CD4-positive, alpha-beta T cell treated with Interleukin-6 at 100 ng/mL for 8 hours (primary cell): ENCODE measurements around the gene SPATA13.

Source experiments
- DNase-seq: peaks from one replicate; pipeline ENCODE4 v3.0.0-alpha.2; 2020; ENCODE audit warnings: mixed read lengths, low spot score

Gene SPATA13

GRCh38 chr13:24167666-24168391 is 7.3 kb downstream of the SPATA13 start:
- no peak for DNase-seq

- no peak for DNase-seq
Measured at GRCh38 chr13:24168392-24168750, 7.9 kb downstream of the SPATA13 start.

GRCh38 chr13:24168979-24169378 is 8.5 kb downstream of the SPATA13 start:
- DNase-seq = no peak

- no peak for DNase-seq
Measured at GRCh38 chr13:24172071-24172470, 11.6 kb downstream of the SPATA13 start.

GRCh38 chr13:24173795-24174194 is 13.3 kb downstream of the SPATA13 start:
- no peak for DNase-seq

GRCh38 chr13:24175847-24176246 is 15.3 kb downstream of the SPATA13 start:
- DNase-seq = no peak

- no peak for DNase-seq
Measured at GRCh38 chr13:24176351-24177101, 16.0 kb downstream of the SPATA13 start.

GRCh38 chr13:24178847-24179485 is 18.4 kb downstream of the SPATA13 start:
- no peak for DNase-seq

GRCh38 chr13:24179486-24179850 is 18.9 kb downstream of the SPATA13 start:
- DNase-seq = no peak

- DNase-seq = no peak
Measured at GRCh38 chr13:24180750-24181377, 20.3 kb downstream of the SPATA13 start.

- no peak for DNase-seq
Measured at GRCh38 chr13:24181991-24182702, 21.6 kb downstream of the SPATA13 start.

GRCh38 chr13:24182703-24183081 is 22.2 kb downstream of the SPATA13 start:
- no peak for DNase-seq

GRCh38 chr13:24183741-24184182 is 23.2 kb downstream of the SPATA13 start:
- no peak for DNase-seq

- no peak for DNase-seq
Measured at GRCh38 chr13:24184265-24184841, 23.8 kb downstream of the SPATA13 start.

- DNase-seq = no peak
Measured at GRCh38 chr13:24184882-24185281, 24.4 kb downstream of the SPATA13 start.

GRCh38 chr13:24185591-24186232 is 25.2 kb downstream of the SPATA13 start:
- no peak for DNase-seq

- DNase-seq = no peak
Measured at GRCh38 chr13:24187185-24187584, 26.7 kb downstream of the SPATA13 start.

GRCh38 chr13:24192057-24192810 is 31.7 kb downstream of the SPATA13 start:
- DNase-seq = no peak

GRCh38 chr13:24192811-24193162 is 32.3 kb downstream of the SPATA13 start:
- DNase-seq = no peak

GRCh38 chr13:24194447-24194846 is 33.9 kb downstream of the SPATA13 start:
- no peak for DNase-seq

GRCh38 chr13:24195626-24196025 is 35.1 kb downstream of the SPATA13 start:
- no peak for DNase-seq
